PFSK-1 (cell line): ENCODE results near the gene HDAC4.

Source experiments
- POLR2AphosphoS5 ChIP-seq: IDR thresholded peaks from 2 replicates; pipeline ENCODE4 v1.6.1; 2012; ENCODE audit warnings: low read depth, mild to moderate bottlenecking, control low read depth, low read length, moderate library complexity
- SIN3A ChIP-seq: IDR thresholded peaks from 2 replicates; pipeline ENCODE4 v1.6.1; 2012; ENCODE audit warnings: mild to moderate bottlenecking, low read length, moderate library complexity, borderline replicate concordance; ENCODE audit not compliant: insufficient read depth
- TAF1 ChIP-seq: IDR thresholded peaks from 2 replicates; pipeline ENCODE4 v1.6.1; 2012; ENCODE audit warnings: low read length, control low read depth, borderline replicate concordance; ENCODE audit not compliant: insufficient read depth
- TF ChIP-seq, protein P1 (sequence below), 2 experiments: IDR thresholded peaks; 2 replicates each; pipeline versions ENCODE4 v1.6.1 to v1.8.0; 2011 to 2012; ENCODE audit warnings: low read depth in 2 of 2, low read length in 2 of 2, control low read depth in 1 of 2, inconsistent platforms in 1 of 2, mild to moderate bottlenecking in 1 of 2, moderate library complexity in 1 of 2; ENCODE audit not compliant: insufficient read depth in 1 of 2

DNA sequence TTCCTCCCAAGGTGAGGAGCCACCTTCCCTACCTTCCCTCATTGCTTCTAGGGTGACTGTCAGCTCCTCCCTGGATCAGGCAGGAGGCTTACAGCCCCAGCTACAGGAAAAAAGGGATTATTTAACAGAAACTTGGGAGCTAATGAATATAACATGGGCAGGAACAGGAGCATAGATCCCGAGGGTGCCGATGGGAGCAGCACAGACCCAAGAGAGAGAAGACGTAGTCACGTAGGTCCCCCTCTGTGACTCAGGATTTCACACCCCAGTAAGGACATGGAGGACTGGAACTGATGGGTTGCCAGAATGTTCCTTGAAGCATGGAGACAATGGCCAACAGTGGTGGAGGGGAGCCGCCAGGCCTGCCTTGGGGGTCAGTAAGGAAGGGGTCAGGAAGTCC, 10.3 kb upstream of the HDAC4 start:
- TF ChIP-seq, protein P1, sequence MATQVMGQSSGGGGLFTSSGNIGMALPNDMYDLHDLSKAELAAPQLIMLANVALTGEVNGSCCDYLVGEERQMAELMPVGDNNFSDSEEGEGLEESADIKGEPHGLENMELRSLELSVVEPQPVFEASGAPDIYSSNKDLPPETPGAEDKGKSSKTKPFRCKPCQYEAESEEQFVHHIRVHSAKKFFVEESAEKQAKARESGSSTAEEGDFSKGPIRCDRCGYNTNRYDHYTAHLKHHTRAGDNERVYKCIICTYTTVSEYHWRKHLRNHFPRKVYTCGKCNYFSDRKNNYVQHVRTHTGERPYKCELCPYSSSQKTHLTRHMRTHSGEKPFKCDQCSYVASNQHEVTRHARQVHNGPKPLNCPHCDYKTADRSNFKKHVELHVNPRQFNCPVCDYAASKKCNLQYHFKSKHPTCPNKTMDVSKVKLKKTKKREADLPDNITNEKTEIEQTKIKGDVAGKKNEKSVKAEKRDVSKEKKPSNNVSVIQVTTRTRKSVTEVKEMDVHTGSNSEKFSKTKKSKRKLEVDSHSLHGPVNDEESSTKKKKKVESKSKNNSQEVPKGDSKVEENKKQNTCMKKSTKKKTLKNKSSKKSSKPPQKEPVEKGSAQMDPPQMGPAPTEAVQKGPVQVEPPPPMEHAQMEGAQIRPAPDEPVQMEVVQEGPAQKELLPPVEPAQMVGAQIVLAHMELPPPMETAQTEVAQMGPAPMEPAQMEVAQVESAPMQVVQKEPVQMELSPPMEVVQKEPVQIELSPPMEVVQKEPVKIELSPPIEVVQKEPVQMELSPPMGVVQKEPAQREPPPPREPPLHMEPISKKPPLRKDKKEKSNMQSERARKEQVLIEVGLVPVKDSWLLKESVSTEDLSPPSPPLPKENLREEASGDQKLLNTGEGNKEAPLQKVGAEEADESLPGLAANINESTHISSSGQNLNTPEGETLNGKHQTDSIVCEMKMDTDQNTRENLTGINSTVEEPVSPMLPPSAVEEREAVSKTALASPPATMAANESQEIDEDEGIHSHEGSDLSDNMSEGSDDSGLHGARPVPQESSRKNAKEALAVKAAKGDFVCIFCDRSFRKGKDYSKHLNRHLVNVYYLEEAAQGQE (IDR thresholded peaks at IDR 0.05; ENCODE audit: insufficient read depth in 1 of 2, low read depth in 2 of 2, low read length in 2 of 2): no peak
- TF ChIP-seq SIN3A: no peak
- no peak for TF ChIP-seq POLR2AphosphoS5
- TF ChIP-seq TAF1: no peak
